H1 (cell line): ENCODE data around the gene CCDC15. TPM values are rescaled to one million over a fixed set of nuclear protein-coding genes. Genes with fewer than 3 reads are reported as not detected.

Experiments used
- CTCF ChIA-PET: fragments of 300-600 bp; sonication (Branson Sonifier 250); formaldehyde crosslinking; loops from one replicate; lab custom pipeline; 2021; ENCODE audit not compliant: partially characterized antibody; lab: Charles Lee
- POLR2A ChIA-PET: fragments of 300-600 bp; sonication (Branson Sonifier 250); formaldehyde crosslinking; loops from one replicate; lab custom pipeline; 2021; ENCODE audit warnings: inconsistent platforms; ENCODE audit not compliant: partially characterized antibody; lab: Charles Lee
- DNase-seq, 2 experiments: peaks; one replicate each; pipeline versions ENCODE4 v3.0.0 to v3.0.0-alpha.2; 2010 to 2022; ENCODE audit warnings: low spot score in 2 of 2, low read depth in 1 of 2, mixed read lengths in 1 of 2
- FAIRE-seq: peaks from 2 replicates; lab custom pipeline; 2011; peaks lifted over from hg19 to GRCh38; lab: Jason Lieb, UNC
- H2AFZ ChIP-seq: 2 replicates; pipeline ENCODE4 v1.8.1; 2012; ENCODE audit warnings: low read length, inconsistent platforms
- H2AK5ac ChIP-seq: 2 replicates; pipeline ENCODE4 v1.6.1; 2013; ENCODE audit warnings: low read depth, low read length
- H2BK120ac ChIP-seq: replicated peaks from 2 replicates; pipeline ENCODE3; 2013; ENCODE audit warnings: low read depth, low read length, inconsistent platforms
- H2BK12ac ChIP-seq: 2 replicates; pipeline ENCODE4 v1.6.1; 2013; ENCODE audit warnings: low read depth, low read length
- H2BK15ac ChIP-seq: 2 replicates; pipeline ENCODE4 v1.6.1; 2013; ENCODE audit warnings: low read length
- H2BK20ac ChIP-seq: 2 replicates; pipeline ENCODE4 v1.6.1; 2013; ENCODE audit warnings: low read length
- H2BK5ac ChIP-seq: 2 replicates; pipeline ENCODE4 v1.6.1; 2013; ENCODE audit warnings: low read depth, low read length
- H3K14ac ChIP-seq: 2 replicates; pipeline ENCODE4 v1.6.1; 2013; ENCODE audit warnings: inconsistent platforms; ENCODE audit not compliant: insufficient read length
- H3K18ac ChIP-seq: 2 replicates; pipeline ENCODE4 v1.6.1; 2013; ENCODE audit warnings: low read length; ENCODE audit errors: extremely low read depth
- H3K23ac ChIP-seq: 2 replicates; pipeline ENCODE4 v1.6.1; 2013; ENCODE audit warnings: inconsistent platforms; ENCODE audit not compliant: insufficient read length
- H3K23me2 ChIP-seq: 2 replicates; pipeline ENCODE4 v1.6.1; 2013; ENCODE audit warnings: low read depth, low read length
- H3K27ac ChIP-seq: 2 replicates; pipeline ENCODE4 v1.6.1; 2011; ENCODE audit warnings: low read depth, low read length, inconsistent platforms
- H3K27me3 ChIP-seq, 4 experiments: replicated peaks in 1 of 4; 1 replicate in 1 of 4; 2 replicates in 3 of 4; pipeline versions ENCODE4 v1.6.1 to v1.8.1; 2011 to 2013; ENCODE audit warnings: low read length in 3 of 4, mild to moderate bottlenecking in 3 of 4, inconsistent platforms in 2 of 4, mixed read lengths in 2 of 4, moderate library complexity in 1 of 4; ENCODE audit not compliant: control insufficient read depth in 3 of 4, insufficient read depth in 3 of 4; ENCODE audit errors: extremely low read depth in 1 of 4
- H3K36me3 ChIP-seq, 4 experiments: 2 replicates each; pipeline versions ENCODE4 v1.6.1 to v1.8.1; 2011 to 2013; ENCODE audit warnings: mild to moderate bottlenecking in 4 of 4, low read length in 3 of 4, moderate library complexity in 2 of 4, control low read depth in 1 of 4, inconsistent platforms in 1 of 4; ENCODE audit not compliant: insufficient read depth in 4 of 4, control insufficient read depth in 2 of 4
- H3K4ac ChIP-seq: replicated peaks from 2 replicates; pipeline ENCODE3; 2013; ENCODE audit warnings: low read length, low read depth, mixed read lengths, inconsistent platforms; ENCODE audit not compliant: insufficient read length
- H3K4me1 ChIP-seq, 4 experiments: replicated peaks in 1 of 4; 1 replicate in 1 of 4; 2 replicates in 3 of 4; pipeline versions ENCODE4 v1.6.1 to v1.8.1; 2011 to 2013; ENCODE audit warnings: low read length in 3 of 4, inconsistent platforms in 2 of 4, mixed read lengths in 1 of 4; ENCODE audit not compliant: insufficient read depth in 4 of 4, control insufficient read depth in 3 of 4
- H3K4me2 ChIP-seq, 2 experiments: 2 replicates each; pipeline versions ENCODE4 v1.6.1 to v1.8.1; 2011 to 2013; ENCODE audit warnings: low read depth in 2 of 2, low read length in 2 of 2, control low read depth in 1 of 2, inconsistent platforms in 1 of 2, mild to moderate bottlenecking in 1 of 2; ENCODE audit not compliant: insufficient read depth in 1 of 2
- H3K4me3 ChIP-seq, 4 experiments: fragments of 200-600, 300-600 bp in 1 of 4; sonication (generic), shearing (Covaris generic), sonication (Bioruptor Twin) in 1 of 4; 2 replicates each; pipeline versions ENCODE4 v1.5.1 to v1.8.1; 2011 to 2016; ENCODE audit warnings: low read length in 4 of 4, low read depth in 3 of 4, control low read depth in 2 of 4, inconsistent platforms in 2 of 4, mild to moderate bottlenecking in 2 of 4, mixed read lengths in 1 of 4, moderate library complexity in 1 of 4; ENCODE audit not compliant: insufficient read depth in 2 of 4; ENCODE audit errors: extremely low read depth in 1 of 4
- H3K56ac ChIP-seq: replicated peaks from 2 replicates; pipeline ENCODE3; 2013; ENCODE audit warnings: low read depth, mild to moderate bottlenecking, mixed read lengths, low read length, inconsistent platforms; ENCODE audit not compliant: insufficient read length
- H3K79me1 ChIP-seq: 2 replicates; pipeline ENCODE4 v1.6.1; 2013; ENCODE audit warnings: low read depth, low read length, control low read depth
- H3K79me2 ChIP-seq, 2 experiments: 2 replicates each; pipeline versions ENCODE4 v1.6.1 to v1.8.1; 2012 to 2013; ENCODE audit warnings: low read length in 2 of 2, mild to moderate bottlenecking in 2 of 2, inconsistent platforms in 1 of 2; ENCODE audit not compliant: insufficient read depth in 2 of 2, control insufficient read depth in 1 of 2
- H3K9ac ChIP-seq, 4 experiments: replicated peaks in 1 of 4; 1 replicate in 1 of 4; 2 replicates in 3 of 4; pipeline versions ENCODE4 v1.6.1 to v1.8.1; 2011 to 2013; ENCODE audit warnings: low read depth in 3 of 4, low read length in 3 of 4, control low read depth in 2 of 4, mild to moderate bottlenecking in 2 of 4, moderate library complexity in 2 of 4, inconsistent platforms in 1 of 4; ENCODE audit errors: extremely low read depth in 1 of 4
- H3K9me3 ChIP-seq, 2 experiments: 2 replicates each; pipeline versions ENCODE4 v1.6.1 to v1.8.1; 2012 to 2013; ENCODE audit warnings: mild to moderate bottlenecking in 2 of 2, moderate library complexity in 2 of 2, control low read depth in 1 of 2, inconsistent platforms in 1 of 2, low read depth in 1 of 2, low read length in 1 of 2, mixed read lengths in 1 of 2; ENCODE audit not compliant: insufficient read depth in 2 of 2
- H4K20me1 ChIP-seq, 2 experiments: replicated peaks in 1 of 2; 2 replicates each; pipeline versions ENCODE3 to v1.8.1; 2011 to 2013; ENCODE audit warnings: inconsistent platforms in 2 of 2, low read length in 2 of 2, mild to moderate bottlenecking in 1 of 2; ENCODE audit not compliant: insufficient read depth in 2 of 2, control insufficient read depth in 1 of 2
- H4K5ac ChIP-seq: 2 replicates; pipeline ENCODE4 v1.6.1; 2013; ENCODE audit warnings: low read length, low read depth, mixed read lengths, inconsistent platforms; ENCODE audit not compliant: insufficient read length
- H4K8ac ChIP-seq: 2 replicates; pipeline ENCODE4 v1.8.0; 2013; ENCODE audit warnings: mild to moderate bottlenecking, moderate library complexity, low read length, inconsistent platforms; ENCODE audit not compliant: insufficient read depth; ENCODE audit errors: extremely low read depth
- H4K91ac ChIP-seq: replicated peaks from 2 replicates; pipeline ENCODE3; 2013; ENCODE audit warnings: low read length, mixed read lengths, inconsistent platforms; ENCODE audit not compliant: insufficient read length
- CBX8 ChIP-seq: fragments of 300-800, 300-1000 bp; sonication (generic); IDR thresholded peaks from 2 replicates; pipeline ENCODE4 v1.7.1; 2016; ENCODE audit warnings: low read depth, low read length, borderline replicate concordance
- CTBP2 ChIP-seq: IDR thresholded peaks from 2 replicates; pipeline ENCODE4 v1.7.0; 2011; ENCODE audit warnings: borderline replicate concordance, mild to moderate bottlenecking, moderate library complexity, mixed read lengths, low read length; ENCODE audit not compliant: insufficient read depth, insufficient read length
- KDM5A ChIP-seq: fragments of 200-600 bp; IDR thresholded peaks from 2 replicates; pipeline ENCODE4 v1.7.1; 2012; ENCODE audit warnings: mild to moderate bottlenecking, low read length, inconsistent platforms, mixed read lengths
- RXRA ChIP-seq: IDR thresholded peaks from 2 replicates; pipeline ENCODE4 v1.6.1; 2011; ENCODE audit warnings: low read depth, mild to moderate bottlenecking, low read length, moderate library complexity; ENCODE audit not compliant: insufficient read depth
- SAP30 ChIP-seq: fragments of 300-600 bp; sonication (generic); IDR thresholded peaks from 2 replicates; pipeline ENCODE4 v1.7.1; 2012; ENCODE audit warnings: low read length, moderate library complexity, mild to moderate bottlenecking, inconsistent platforms; ENCODE audit not compliant: insufficient read depth, insufficient replicate concordance
- WGBS, 2 experiments: shearing (Covaris generic) in 1 of 2; methylation state at CpG; one replicate each; pipeline versions ENCODE4 v1.1.6 to v1.1.7; 2013 to 2015; ENCODE audit warnings: low lambda C conversion rate in 2 of 2, mixed read lengths in 2 of 2, inconsistent platforms in 1 of 2, low coverage in 1 of 2, missing lambda C conversion rate in 1 of 2; ENCODE audit not compliant: insufficient replicate concordance in 2 of 2, insufficient coverage in 1 of 2, insufficient read length in 1 of 2; ENCODE audit errors: extremely low coverage in 1 of 2, missing lambda C conversion rate in 1 of 2; 5-methylcytosine and 5-hydroxymethylcytosine counted together
- polyA plus RNA-seq, 7 experiments: library from polyadenylated mRNA; depleted of rRNA in 3 of 7; stranded (reverse) in 5 of 7; unstranded in 2 of 7; fragments of >200 nt in 5 of 7; fragments of 200-250 nt in 2 of 7; gene quantifications; 1 replicate in 5 of 7; 2 replicates in 1 of 7; 4 replicates in 1 of 7; pipeline versions ENCODE4 v1.2.1 to v1.2.3, GENCODE V29; 2011 to 2013; ENCODE audit warnings: missing spikeins in 2 of 7, mixed read lengths in 2 of 7
- total RNA-seq: library from RNA; stranded (reverse); fragmentation: NEBNext Ultra II Directional; extraction: Animal tissue kit (Norgen Biotek cat#: 25700); gene quantifications from 2 replicates; pipeline ENCODE4 v1.2.1, GENCODE V29; 2021

Gene CCDC15
- total and polyA plus RNA-seq, 2 of the 8 experiments (the other 6 are each of a cell fraction or from before 2014, with no cell fraction given) = 1.5 to 3.1 TPM

- ChIA-PET POLR2A (no interaction called here), CTCF (no interaction called here)
- no peak overlapping the region for H2BK12ac ChIP-seq
- H2BK120ac ChIP-seq = no peak overlapping the region
- no peak overlapping the region for H3K4me2 ChIP-seq
- no peak overlapping the region for H3K27ac ChIP-seq
- no peaks in the 10 kb centered on the region for H3K79me1 ChIP-seq
- H3K56ac ChIP-seq = no peak overlapping the region
- no peaks in the 10 kb centered on the region for H3K79me2 ChIP-seq
- H3K4ac ChIP-seq = no peak overlapping the region
- no peak overlapping the region for H4K91ac ChIP-seq
- H3K9me3 ChIP-seq = no peaks in the 10 kb centered on the region
- no peak overlapping the region for H2BK15ac ChIP-seq
- H4K8ac ChIP-seq = no peak overlapping the region
- H3K4me3 ChIP-seq = no peak overlapping the region
- H4K20me1 ChIP-seq = no peaks in the 10 kb centered on the region
- 0 out of 7 replicates have a peak, but pooled peaks cover 0 to 3% (median 0%) of the 10 kb centered on the region in 4 experiments for H3K27me3 ChIP-seq
- no peaks in the 10 kb centered on the region for H3K4me1 ChIP-seq
- no peaks in the 10 kb centered on the region for H3K36me3 ChIP-seq
- no peak overlapping the region for H2BK20ac ChIP-seq
- no peak overlapping the region for H3K18ac ChIP-seq
- FAIRE-seq (no peak), DNase-seq (no peak)
- H3K23ac ChIP-seq = no peak overlapping the region
- H3K23me2 ChIP-seq = peaks cover 2% of the 10 kb centered on the region; the same call in 1 of the 2 replicates
- H3K9ac ChIP-seq = no peak overlapping the region
- no peak overlapping the region for H2AFZ ChIP-seq
- H4K5ac ChIP-seq = no peak overlapping the region
- no peak overlapping the region for H2BK5ac ChIP-seq
- no peak overlapping the region for H3K14ac ChIP-seq
- H2AK5ac ChIP-seq = no peak overlapping the region
- 83% methylated on average over 2 of the region's 2 CpGs; no CpG with 5 or more reads in 1 of the 2 experiments for WGBS, 2 experiments
- TF ChIP-seq CTBP2 (no peak), SAP30 (no peak), KDM5A (no peak), RXRA (no peak), CBX8 (no peak)
These were observed 7.3 kb upstream of the CCDC15 start for GRCh38 chr11:124946735-124947141.
